Suprapubic skin (tissue), 3 donors: Measurements from ENCODE around the gene UBE2R2.
"Not testable (repeated sequence)": the region's sequence is repeated elsewhere in the genome, so short reads cannot be mapped to it uniquely, and the experiment has no call there.

ENCODE experiments used
- CTCF ChIP-seq, 2 donors: fragments of 200-600 bp in 1 of 2; fragments of 450-650 bp in 1 of 2; sonication (generic) in 1 of 2; IDR thresholded peaks; one replicate each; pipeline ENCODE4 v1.5.1; 2016 to 2019; ENCODE audit warnings: antibody characterized with exemption in 2 of 2, mild to moderate bottlenecking in 1 of 2, moderate library complexity in 1 of 2
- POLR2AphosphoS5 ChIP-seq, 3 donors: sonication (generic); formaldehyde crosslinking; IDR thresholded peaks; one replicate each; pipeline ENCODE4 v1.6.1; 2017; ENCODE audit warnings: antibody characterized with exemption in 3 of 3

DNA sequence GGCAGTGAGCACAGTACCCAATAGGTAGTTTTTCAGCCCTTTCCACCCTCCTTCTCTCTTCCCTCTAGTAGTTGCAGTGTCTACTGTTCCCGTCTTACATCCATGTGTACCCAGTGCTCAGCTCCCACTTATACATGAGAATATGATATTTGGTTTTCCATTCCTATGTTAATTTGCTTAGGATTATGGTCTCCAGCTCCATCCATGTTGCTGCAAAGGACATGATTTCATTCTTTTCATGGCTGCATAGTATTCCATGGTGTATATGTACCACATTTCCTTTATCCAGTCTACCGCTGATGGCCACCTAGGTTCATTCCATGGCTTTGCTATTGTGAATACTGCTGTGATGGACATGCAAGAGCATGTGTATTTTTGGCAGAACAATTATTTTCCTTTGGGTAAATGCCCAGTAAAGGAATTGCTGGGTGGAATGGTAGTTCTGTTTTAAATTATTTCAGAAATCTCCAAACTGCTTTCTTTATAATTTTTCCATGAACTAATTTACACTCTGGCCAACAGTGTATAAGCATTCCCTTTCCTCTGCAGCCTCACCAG lies 14.9 kb upstream of the UBE2R2 start:
- TF ChIP-seq CTCF, POLR2AphosphoS5 (IDR thresholded peaks at IDR 0.05): not testable (repeated sequence)
